Endothelial cell of umbilical vein (primary cell): ENCODE measurements around the gene ARV1. TPM values are rescaled to one million over a fixed set of nuclear protein-coding genes. Genes with fewer than 3 reads are reported as not detected.

ENCODE experiments used
- BruUV-seq: library from RNA; stranded (reverse); fragments of 400-500 nt; replicated peaks from 2 replicates; lab custom pipeline; 2021; lab: Mats Ljungman, UMichigan
- CTCF ChIA-PET: fragments of 300-600, 350-600 bp; sonication (Branson Sonifier 250); formaldehyde crosslinking; loops from one replicate; lab custom pipeline; 2021; ENCODE audit warnings: antibody characterized with exemption, inconsistent platforms; lab: Charles Lee
- POLR2A ChIA-PET: fragments of 300-600, 350-600 bp; sonication (Branson Sonifier 250); formaldehyde crosslinking; loops from one replicate; lab custom pipeline; 2021; ENCODE audit warnings: antibody characterized with exemption, inconsistent platforms; lab: Charles Lee
- DNase-seq: peaks from one replicate; pipeline ENCODE4 v3.0.0-alpha.2; 2011; ENCODE audit warnings: low read depth, low spot score
- FAIRE-seq: peaks from 2 replicates; lab custom pipeline; 2011; peaks lifted over from hg19 to GRCh38; lab: Jason Lieb, UNC
- H2AFZ ChIP-seq: 2 replicates; pipeline ENCODE4 v1.6.0; 2012; ENCODE audit warnings: low read depth, low read length, control low read depth, inconsistent platforms
- H3K27ac ChIP-seq: 2 replicates; pipeline ENCODE4 v1.5.1; 2011; ENCODE audit warnings: low read depth, mild to moderate bottlenecking, control low read depth, low read length, moderate library complexity; ENCODE audit not compliant: insufficient read depth
- H3K27me3 ChIP-seq, 2 experiments: 2 replicates each; pipeline versions ENCODE4 v1.6.0 to v1.6.1; 2011; ENCODE audit warnings: low read length in 2 of 2, mixed read lengths in 1 of 2; ENCODE audit not compliant: control insufficient read depth in 2 of 2, insufficient read depth in 2 of 2
- H3K36me3 ChIP-seq, 2 experiments: 2 replicates in 1 of 2; 3 replicates in 1 of 2; pipeline ENCODE4 v1.5.1; 2011; ENCODE audit warnings: low read length in 2 of 2, mild to moderate bottlenecking in 1 of 2, moderate library complexity in 1 of 2; ENCODE audit not compliant: control insufficient read depth in 2 of 2, insufficient read depth in 2 of 2; ENCODE audit errors: extremely low read depth in 1 of 2
- H3K4me1 ChIP-seq: 3 replicates; pipeline ENCODE4 v1.5.1; 2011; ENCODE audit warnings: mild to moderate bottlenecking, low read length; ENCODE audit not compliant: control insufficient read depth, insufficient read depth; ENCODE audit errors: extremely low read depth
- H3K4me2 ChIP-seq: 2 replicates; pipeline ENCODE4 v1.6.1; 2011; ENCODE audit warnings: low read length, control low read depth, mixed read lengths; ENCODE audit not compliant: insufficient read depth
- H3K4me3 ChIP-seq, 3 experiments: fragments of 200-600 bp in 1 of 3; sonication (generic), shearing (Covaris generic) in 1 of 3; replicated peaks in 1 of 3; 2 replicates each; pipeline ENCODE4 v1.5.1; 2011 to 2016; ENCODE audit warnings: control low read depth in 3 of 3, low read length in 3 of 3, mild to moderate bottlenecking in 2 of 3, inconsistent platforms in 1 of 3, low read depth in 1 of 3, moderate library complexity in 1 of 3; ENCODE audit not compliant: insufficient read depth in 1 of 3
- H3K79me2 ChIP-seq: 2 replicates; pipeline ENCODE4 v1.6.0; 2012; ENCODE audit warnings: low read length, inconsistent platforms; ENCODE audit not compliant: control insufficient read depth, insufficient read depth
- H3K9ac ChIP-seq: replicated peaks from 2 replicates; pipeline ENCODE3; 2011; ENCODE audit warnings: low read length, control low read depth; ENCODE audit not compliant: insufficient read depth; ENCODE audit errors: extremely low read depth
- H3K9me1 ChIP-seq: replicated peaks from 3 replicates; pipeline ENCODE4 v1.6.0; 2011; ENCODE audit warnings: mild to moderate bottlenecking, low read length; ENCODE audit not compliant: control insufficient read depth, insufficient read depth; ENCODE audit errors: extremely low read depth
- H3K9me3 ChIP-seq: replicated peaks from 2 replicates; pipeline ENCODE4 v1.5.1; 2012; ENCODE audit warnings: low read length, inconsistent platforms; ENCODE audit not compliant: control insufficient read depth, insufficient read depth
- H4K20me1 ChIP-seq: replicated peaks from 2 replicates; pipeline ENCODE3; 2011; ENCODE audit warnings: mild to moderate bottlenecking, low read length; ENCODE audit not compliant: control insufficient read depth, insufficient read depth; ENCODE audit errors: extremely low read depth
- CTCF ChIP-seq, 2 donors: IDR thresholded peaks; 1 replicate in 1 of 2; 2 replicates in 1 of 2; pipeline ENCODE4 v1.5.1; 2011; ENCODE audit warnings: low read length in 2 of 2, mild to moderate bottlenecking in 2 of 2, moderate library complexity in 2 of 2, control low read depth in 1 of 2, inconsistent platforms in 1 of 2, low read depth in 1 of 2; ENCODE audit not compliant: insufficient read depth in 1 of 2; ENCODE audit errors: extremely low read depth in 1 of 2
- EZH2 ChIP-seq: IDR thresholded peaks from 2 replicates; pipeline ENCODE4 v1.6.1; 2012; ENCODE audit warnings: borderline replicate concordance, low read depth, mild to moderate bottlenecking, moderate library complexity, low read length, inconsistent platforms; ENCODE audit not compliant: severe bottlenecking
- FOS ChIP-seq: IDR thresholded peaks from 2 replicates; pipeline ENCODE4 v1.6.1; 2011; ENCODE audit warnings: mild to moderate bottlenecking, low read length, moderate library complexity, borderline replicate concordance; ENCODE audit not compliant: insufficient read depth
- GATA2 ChIP-seq: IDR thresholded peaks from 2 replicates; pipeline ENCODE4 v1.7.0; 2011; ENCODE audit warnings: low read depth, mild to moderate bottlenecking, moderate library complexity, mixed read lengths, low read length; ENCODE audit not compliant: insufficient read length, insufficient read depth
- JUN ChIP-seq: IDR thresholded peaks from 2 replicates; pipeline ENCODE4 v1.6.1; 2011; ENCODE audit warnings: borderline replicate concordance, low read depth; ENCODE audit not compliant: insufficient read length, insufficient read depth
- MYC ChIP-seq: IDR thresholded peaks from one replicate; pipeline ENCODE4 v1.6.1; 2011; ENCODE audit warnings: mild to moderate bottlenecking, low read depth, low read length
- POLR2A ChIP-seq: IDR thresholded peaks from 2 replicates; pipeline ENCODE4 v1.6.1; 2012; ENCODE audit warnings: low read depth, mild to moderate bottlenecking, control low read depth, low read length
- POLR2AphosphoS5 ChIP-seq: IDR thresholded peaks from 2 replicates; pipeline ENCODE4 v1.6.1; 2012; ENCODE audit warnings: low read depth, mild to moderate bottlenecking, control low read depth, low read length, moderate library complexity; ENCODE audit not compliant: insufficient read depth
- dilution Hi-C: fragments of 300-500 bp; cut with MboI; formaldehyde crosslinking; loops from one replicate; pipeline ENCODE4 v1.15.0; 2019; ENCODE audit warnings: low sequenced_read_pairs; ENCODE audit not compliant: extremely low pct_ligation_motif_present
- intact Hi-C: fragments of 100-400 bp; cut with micrococcal nuclease; formaldehyde crosslinking; loops from one replicate; pipeline ENCODE4 v1.10.0; 2022
- polyA plus RNA-seq, 4 experiments: library from polyadenylated mRNA; depleted of rRNA in 3 of 4; stranded (reverse) in 3 of 4; unstranded in 1 of 4; fragments of >200 nt; gene quantifications; 2 replicates each; pipeline versions ENCODE4 v1.2.1 to v1.2.3, GENCODE V29; 2011 to 2012; ENCODE audit warnings: missing spikeins in 1 of 4
- total RNA-seq: library from RNA; stranded (reverse); gene quantifications from 2 replicates; pipeline ENCODE4 v1.2.3, GENCODE V29; 2021
- TF ChIP-seq, protein P1 (sequence below): IDR thresholded peaks from 2 replicates; pipeline ENCODE4 v1.6.1; 2011; ENCODE audit not compliant: insufficient read depth, insufficient read length

Gene ARV1
- total and polyA plus RNA-seq, 2 donors (not counting 3 experiments of a cell fraction or from before 2014, with no cell fraction given) = 10.7 to 14.0 TPM

DNA sequence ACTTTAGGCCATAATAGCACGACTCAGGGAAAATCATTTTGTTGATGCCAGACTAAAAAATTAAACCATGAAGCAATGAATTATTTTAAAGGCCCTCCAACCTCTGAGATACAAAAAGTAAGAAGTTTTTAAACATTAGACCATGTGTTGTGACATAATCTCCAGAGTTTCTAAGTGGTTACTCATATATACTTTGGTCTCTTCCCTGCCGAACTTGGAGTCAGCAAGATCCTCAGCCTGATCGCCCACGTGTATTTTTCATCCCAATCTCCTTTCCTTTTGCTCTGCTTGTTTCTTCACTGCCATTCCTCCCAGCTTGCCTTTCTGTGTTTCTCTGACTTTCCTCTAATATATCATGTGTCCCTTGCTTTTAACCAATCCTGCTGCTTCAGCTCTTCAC, 3.8 kb downstream of the ARV1 start:
- Histone ChIP-seq H3K9ac (no peak overlapping the region), H3K4me3 (no peak overlapping the region), H3K9me3 (no peaks in the 10 kb centered on the region), H3K79me2 (peaks cover 9% of the 10 kb centered on the region), H3K4me2 (no peak overlapping the region), H3K9me1 (no peaks in the 10 kb centered on the region), H2AFZ (no peak overlapping the region), H4K20me1 (no peaks in the 10 kb centered on the region), H3K36me3 (no peaks in the 10 kb centered on the region), H3K27me3 (no peaks in the 10 kb centered on the region), H3K27ac (no peak overlapping the region), H3K4me1 (peaks cover 8% of the 10 kb centered on the region)
- DNase-seq (no peak), FAIRE-seq (no peak)
- CTCF ChIA-PET = interaction anchor here (0.7 to 1.0 kb wide), 2 partner anchors 86 to 110 kb away, joined by 3 to 5 read pairs; no protein-coding TSS in a partner anchor
- intact Hi-C loops = no loop called here
- dilution Hi-C loops = no loop called here
- TF ChIP-seq JUN = no peak
- no peak for TF ChIP-seq CTCF (IDR thresholded peaks at IDR 0.05; ENCODE audit: extremely low read depth in 1 of 2, insufficient read depth in 1 of 2, low read depth in 1 of 2, low read length in 2 of 2)
- TF ChIP-seq, protein P1, sequence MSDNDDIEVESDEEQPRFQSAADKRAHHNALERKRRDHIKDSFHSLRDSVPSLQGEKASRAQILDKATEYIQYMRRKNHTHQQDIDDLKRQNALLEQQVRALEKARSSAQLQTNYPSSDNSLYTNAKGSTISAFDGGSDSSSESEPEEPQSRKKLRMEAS = no peak
- no peak for TF ChIP-seq FOS
- no peak for TF ChIP-seq MYC
- no peak for TF ChIP-seq POLR2AphosphoS5
- no peak for TF ChIP-seq GATA2
- TF ChIP-seq EZH2 = no peak
- TF ChIP-seq POLR2A = no peak
- BruUV-seq = no TSS peak
- POLR2A ChIA-PET = no interaction called here
